GM19395 (cell line): Measurements from ENCODE around the gene CDK12.

Experiments used
- ATAC-seq: cut with Tn5 transposase; IDR thresholded peaks from one replicate; pipeline ENCODE4 v1.9.1; 2021; ENCODE audit warnings: mild to moderate bottlenecking, moderate library complexity; ENCODE audit not compliant: unreplicated experiment

Gene CDK12

GRCh38 chr17:39548494-39549225 is 87.4 kb downstream of the CDK12 start:
- ATAC-seq = no peak

DNA sequence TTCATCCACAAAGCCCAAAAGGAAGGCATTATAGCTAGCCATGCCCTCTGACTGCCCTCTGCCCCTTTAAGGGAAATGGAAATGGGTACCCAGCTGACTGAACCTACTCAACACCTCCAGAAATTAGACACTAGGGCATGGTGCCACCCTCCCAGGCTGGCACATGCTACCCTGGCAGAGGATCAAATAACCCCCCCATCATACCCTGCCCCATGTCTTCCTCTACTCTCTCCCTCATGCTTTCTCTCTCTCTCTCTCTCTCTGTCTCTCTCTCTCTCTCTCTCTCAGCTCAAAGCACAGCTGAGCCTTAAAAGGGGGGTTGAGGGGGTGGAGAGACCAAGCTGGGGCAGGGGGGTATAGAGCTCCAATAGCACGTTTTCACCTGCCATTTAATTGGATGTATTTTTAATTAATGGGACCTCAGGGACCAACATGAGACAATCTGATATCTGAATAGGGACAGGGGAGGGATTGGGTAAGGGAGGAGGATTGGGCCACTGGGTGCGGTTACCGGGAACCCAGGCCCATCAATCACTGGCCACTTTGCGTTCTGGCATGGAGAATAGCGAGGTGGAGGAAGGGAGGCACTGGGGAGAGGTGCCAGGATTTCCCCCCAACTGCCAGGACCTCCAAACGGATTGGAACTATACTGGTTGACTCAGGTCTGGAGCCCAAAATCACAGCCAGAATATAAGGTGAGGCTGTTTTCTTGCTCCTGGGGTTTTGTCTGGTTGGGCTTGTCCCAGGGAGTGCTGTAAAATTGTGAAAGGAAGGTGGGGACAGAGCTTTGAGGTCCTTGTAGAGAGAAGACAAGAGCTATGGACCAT is 88.7 kb downstream of the CDK12 start:
- ATAC-seq = no peak

GRCh38 chr17:39551879-39552278 is 90.6 kb downstream of the CDK12 start:
- no peak for ATAC-seq

DNA sequence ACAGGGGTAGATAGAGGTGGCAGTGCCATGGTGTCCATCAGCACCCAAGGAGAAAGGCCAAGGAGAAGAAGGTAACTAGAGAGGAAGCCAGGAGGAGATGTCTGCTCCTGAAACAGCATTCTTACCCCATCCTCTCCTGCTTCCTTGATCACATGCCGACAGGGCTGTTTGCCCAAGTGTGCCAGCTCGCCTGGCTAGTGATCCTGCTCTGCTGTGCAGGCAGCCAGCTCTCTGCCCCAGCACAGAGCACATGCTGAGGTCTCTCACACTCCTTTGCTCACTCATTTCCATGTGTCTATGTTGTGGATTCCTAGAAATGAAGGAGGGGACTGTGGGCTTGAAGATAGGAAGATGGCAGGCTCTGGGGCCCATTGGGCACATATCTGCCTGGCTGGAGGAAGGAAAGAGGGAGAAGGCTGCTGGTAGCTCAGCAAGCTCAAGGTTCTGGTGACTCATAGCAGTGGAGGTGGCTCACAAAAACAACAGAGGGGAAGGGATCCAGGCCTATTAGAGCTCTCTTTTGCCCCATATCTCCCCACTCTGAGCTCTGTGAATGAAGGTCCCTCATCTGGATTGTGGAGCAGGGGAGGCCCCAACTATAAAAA is 92.2 kb downstream of the CDK12 start:
- no peak for ATAC-seq

GRCh38 chr17:39555368-39555767 is 94.1 kb downstream of the CDK12 start:
- no peak for ATAC-seq

DNA sequence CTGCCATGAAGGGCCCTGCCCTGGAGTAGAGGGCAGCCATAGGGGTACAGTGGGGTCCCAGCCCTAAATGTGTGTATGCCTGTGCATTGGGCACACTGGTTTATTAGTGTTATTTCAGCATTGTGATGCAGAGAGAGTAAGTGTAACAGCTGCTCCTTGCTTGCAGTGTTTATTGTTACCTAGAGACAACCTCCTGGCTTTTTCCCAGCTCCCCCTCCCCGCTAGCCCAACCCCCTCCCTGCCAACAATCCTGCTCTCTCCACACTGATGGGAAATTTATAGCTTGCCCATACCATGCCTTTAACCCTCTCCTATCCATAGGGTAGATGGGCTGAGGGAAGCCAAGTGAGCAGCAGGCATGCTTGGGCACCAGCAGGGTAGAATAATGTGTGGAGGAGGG is 95.1 kb downstream of the CDK12 start:
- no peak for ATAC-seq

DNA sequence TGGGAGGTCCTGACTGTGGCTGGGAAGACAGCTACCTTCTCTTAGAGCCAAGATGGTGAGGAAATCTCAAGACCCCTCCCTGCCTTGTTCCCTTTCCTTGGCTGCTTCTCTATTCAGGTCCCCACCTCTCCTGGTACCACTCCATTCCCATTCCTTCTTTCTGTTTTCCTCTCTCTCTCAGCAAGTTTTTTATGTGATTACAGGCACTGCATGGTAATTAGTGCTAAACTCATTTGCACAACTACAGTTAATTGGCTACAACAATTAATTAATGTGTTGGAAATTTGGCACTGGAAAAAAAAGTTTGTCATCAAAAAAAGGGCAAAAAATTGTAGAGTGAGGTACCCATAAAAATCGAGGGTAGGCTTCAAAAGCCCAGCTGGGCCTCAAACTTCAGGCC is 101.1 kb downstream of the CDK12 start:
- ATAC-seq = no peak

- no peak for ATAC-seq
These were observed 101.7 kb downstream of the CDK12 start for GRCh38 chr17:39562976-39563375.

- ATAC-seq = no peak
These were observed 102.2 kb downstream of the CDK12 start for GRCh38 chr17:39563476-39563875.

- no peak for ATAC-seq
These were observed 103.0 kb downstream of the CDK12 start for GRCh38 chr17:39564211-39564848.

- no peak for ATAC-seq
These were observed 105.0 kb downstream of the CDK12 start for GRCh38 chr17:39566094-39566850.

DNA sequence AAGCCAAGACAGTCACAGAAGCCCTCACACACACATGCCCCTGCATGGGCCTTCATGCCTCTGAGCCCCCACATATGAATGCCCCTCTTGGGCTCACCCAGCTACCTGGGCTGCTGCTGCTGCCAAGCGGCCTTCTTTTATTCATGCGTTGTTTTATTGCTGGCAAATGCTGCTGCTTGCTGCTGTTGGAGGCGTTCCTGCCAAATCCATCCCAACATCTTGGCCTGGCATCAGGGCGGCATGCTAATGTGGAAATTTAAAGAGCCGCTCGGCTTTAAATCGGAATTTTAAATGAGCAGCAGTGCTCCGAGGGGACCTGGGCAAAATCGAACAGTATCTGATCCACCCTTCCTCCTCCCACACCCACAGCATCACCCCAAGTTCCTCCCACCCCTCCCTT is 107.4 kb downstream of the CDK12 start:
- ATAC-seq = no peak

DNA sequence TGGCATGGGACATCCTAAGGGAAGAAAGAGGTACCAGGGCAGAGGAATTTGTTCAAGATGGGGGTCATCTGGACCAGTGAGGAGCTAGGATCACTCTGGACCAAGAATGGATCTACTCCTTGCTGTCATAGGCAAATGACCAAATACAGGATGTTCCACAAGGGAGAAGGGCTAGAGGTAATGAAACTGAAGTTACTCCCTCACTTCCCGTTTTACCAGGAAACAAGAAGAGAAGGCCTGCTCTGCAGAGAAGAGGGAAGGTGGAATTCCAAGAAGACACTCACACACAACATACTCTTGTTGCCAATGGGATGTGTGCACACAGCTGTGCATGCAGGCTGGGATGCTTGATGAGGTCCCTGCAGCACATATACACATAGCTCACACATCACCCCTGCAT is 107.8 kb downstream of the CDK12 start:
- ATAC-seq = no peak

DNA sequence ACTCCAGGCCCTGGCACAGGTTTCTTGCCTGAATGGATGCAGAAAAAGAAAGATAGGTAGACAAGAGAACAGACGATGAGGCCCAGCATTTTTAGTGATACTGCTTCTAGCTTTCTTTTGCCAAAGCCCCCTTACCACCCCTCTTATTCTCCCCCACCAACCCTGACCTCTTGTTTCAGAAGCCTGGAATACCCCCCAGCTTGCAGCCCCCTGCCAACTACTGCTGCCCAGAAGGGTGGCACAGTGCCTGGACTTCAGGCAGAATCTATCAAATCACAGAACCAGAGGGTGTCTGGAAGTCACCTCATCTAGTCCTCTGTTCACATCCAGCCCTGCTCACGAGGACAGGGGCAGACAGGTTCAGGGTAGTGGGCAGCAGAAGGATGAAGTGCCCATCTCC is 110.8 kb downstream of the CDK12 start:
- no peak for ATAC-seq

DNA sequence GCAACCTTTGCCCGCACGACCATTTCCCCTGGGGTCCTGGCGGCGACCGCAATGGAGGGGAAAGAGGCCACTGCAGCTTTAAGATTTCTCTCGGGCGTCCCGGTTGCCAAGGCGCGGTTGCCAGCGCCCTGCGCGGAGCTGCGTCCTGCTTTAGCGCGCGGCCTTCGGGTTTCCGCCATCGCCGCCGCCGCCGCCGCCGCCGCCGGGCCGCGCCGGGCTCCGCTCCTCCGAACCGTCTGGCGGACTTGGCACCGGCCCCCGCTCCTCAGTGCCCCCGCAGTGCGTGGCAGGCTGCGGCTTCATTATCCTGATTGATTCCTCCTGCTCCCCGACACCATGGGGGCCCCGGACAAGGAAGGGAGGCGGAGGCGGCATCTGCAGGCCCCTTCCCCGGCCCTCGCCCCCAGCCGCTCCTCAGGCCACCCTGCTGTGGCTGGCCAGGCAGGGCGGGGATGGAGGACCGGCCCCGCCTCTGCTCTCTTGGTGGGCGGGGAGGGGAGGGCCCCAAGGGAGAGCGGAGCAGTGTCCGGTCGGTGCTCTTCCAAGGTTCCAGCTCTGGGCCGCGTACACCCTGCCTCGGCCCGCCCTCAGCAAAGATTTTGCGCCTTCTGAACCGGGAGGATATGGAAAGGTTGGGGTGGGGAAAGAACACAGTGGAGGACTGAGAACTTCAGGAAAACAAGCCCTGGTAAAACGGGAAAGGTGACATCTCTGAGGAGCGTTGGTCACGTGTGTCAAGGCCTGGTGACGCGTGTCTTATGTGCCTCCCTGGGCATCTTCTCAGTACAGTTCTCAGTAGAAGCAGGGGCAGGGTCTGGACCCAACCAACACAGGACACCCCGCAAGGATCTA is 112.4 kb downstream of the CDK12 start:
- no peak for ATAC-seq

DNA sequence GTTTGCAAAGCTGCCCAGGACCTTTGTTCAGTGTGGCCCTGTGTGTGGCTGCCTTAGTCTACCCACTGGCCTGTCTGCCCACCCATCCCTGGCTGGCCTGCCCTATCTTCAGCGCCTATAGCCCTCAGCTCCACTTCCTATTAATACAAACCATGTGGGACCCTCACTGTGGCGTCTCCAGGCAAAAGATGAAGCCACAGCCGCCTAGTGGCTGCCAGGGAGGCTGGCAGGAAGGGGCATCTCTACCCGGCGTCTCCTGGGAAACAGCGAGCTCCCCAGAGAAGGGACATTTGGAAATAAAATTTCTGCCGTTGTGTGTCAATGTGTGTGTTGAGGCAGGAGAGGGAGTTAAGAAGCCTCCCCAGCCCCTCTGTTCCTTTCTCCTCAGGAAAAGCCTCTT is 114.9 kb downstream of the CDK12 start:
- no peak for ATAC-seq

- ATAC-seq = no peak
These were observed 117.0 kb downstream of the CDK12 start for GRCh38 chr17:39578272-39578671.

DNA sequence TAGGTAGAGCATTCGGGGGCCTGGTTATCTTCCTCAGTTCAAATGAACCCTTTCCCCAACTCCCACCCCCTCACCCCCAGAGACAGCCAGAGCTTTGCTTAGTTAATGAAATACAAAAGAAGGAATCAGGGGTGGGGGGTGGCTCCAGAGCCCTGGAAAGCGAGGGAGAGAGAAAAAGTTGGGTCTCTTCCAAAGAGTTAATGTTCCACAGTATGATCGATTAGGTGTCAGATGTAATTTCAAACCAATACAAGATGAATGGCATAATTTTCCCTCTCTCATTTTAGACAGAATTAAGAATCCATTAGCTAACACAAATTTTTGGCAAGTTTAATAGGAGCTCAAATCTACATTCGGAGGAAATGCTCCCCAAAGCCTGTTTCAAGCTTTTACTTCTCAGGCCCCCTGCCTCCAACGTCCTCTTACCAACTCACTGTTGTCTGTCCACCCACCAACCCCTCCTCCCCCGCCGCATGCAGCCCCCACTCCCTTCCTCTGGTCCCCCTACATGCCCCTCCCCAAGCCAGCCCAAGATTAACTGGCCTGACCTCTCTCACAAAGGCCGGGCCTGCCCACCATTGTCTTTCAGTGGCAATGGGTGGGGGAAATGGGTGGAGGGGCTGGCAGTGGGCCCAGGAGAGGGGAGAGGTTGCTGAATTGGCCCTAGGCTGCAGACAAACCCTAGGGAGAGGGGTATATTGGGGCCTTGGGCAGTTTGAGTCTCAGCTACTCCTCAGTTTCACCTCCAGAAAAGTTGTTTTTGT is 118.2 kb downstream of the CDK12 start:
- ATAC-seq = no peak

GRCh38 chr17:39580082-39580468 is 118.8 kb downstream of the CDK12 start:
- ATAC-seq = no peak
